PC-9 (cell line): ENCODE data around the gene DAB1. TPM values are rescaled to one million over a fixed set of nuclear protein-coding genes. Genes with fewer than 3 reads are reported as not detected.

Source experiments
- BruUV-seq: library from RNA; stranded (reverse); fragments of 400-500 nt; replicated peaks from 2 replicates; lab custom pipeline; 2021; lab: Mats Ljungman, UMichigan
- CTCF ChIA-PET: fragments of 300-600 bp; sonication (Branson Sonifier 250); formaldehyde crosslinking; loops from one replicate; lab custom pipeline; 2022; ENCODE audit warnings: antibody characterized with exemption; lab: Charles Lee
- POLR2A ChIA-PET: fragments of 300-600 bp; sonication (Branson Sonifier 250); formaldehyde crosslinking; loops from one replicate; lab custom pipeline; 2022; ENCODE audit warnings: antibody characterized with exemption; ENCODE audit not compliant: unreplicated experiment; lab: Charles Lee
- DNase-seq, 2 experiments: peaks; one replicate each; pipeline versions ENCODE4 v3.0.0 to v3.0.0-alpha.2; 2015 to 2022; ENCODE audit warnings: mixed read lengths in 1 of 2
- H2AFZ ChIP-seq: fragments of 200-600 bp; sonication (generic); 2 replicates; pipeline ENCODE4 v1.8.1; 2017; ENCODE audit warnings: antibody characterized with exemption
- H3F3A ChIP-seq: fragments of 200-600 bp; sonication (generic); 2 replicates; pipeline ENCODE4 v1.8.1; 2017; ENCODE audit warnings: antibody characterized with exemption, mild to moderate bottlenecking, low read depth; ENCODE audit not compliant: insufficient read depth
- H3K27ac ChIP-seq: fragments of 200-600 bp; sonication (generic); 2 replicates; pipeline ENCODE4 v1.6.1; 2016; ENCODE audit warnings: mixed run types
- H3K27me3 ChIP-seq: fragments of 200-600 bp; sonication (generic); 2 replicates; pipeline ENCODE4 v1.6.1; 2016; ENCODE audit warnings: low read depth, mixed run types; ENCODE audit not compliant: insufficient read depth
- H3K36me3 ChIP-seq: fragments of 200-600 bp; sonication (generic); 2 replicates; pipeline ENCODE4 v1.6.1; 2016; ENCODE audit warnings: low read depth, mixed run types
- H3K4me1 ChIP-seq: fragments of 200-600 bp; sonication (generic); replicated peaks from 2 replicates; pipeline ENCODE4 v1.6.1; 2016; ENCODE audit warnings: mixed run types; ENCODE audit not compliant: insufficient read depth
- H3K4me2 ChIP-seq: fragments of 200-600 bp; sonication (generic); 2 replicates; pipeline ENCODE4 v1.6.1; 2017; ENCODE audit warnings: mixed run types
- H3K4me3 ChIP-seq: fragments of 200-600 bp; sonication (generic); 2 replicates; pipeline ENCODE4 v1.6.1; 2016; ENCODE audit warnings: mixed run types
- H3K79me2 ChIP-seq: fragments of 200-600 bp; sonication (generic); 2 replicates; pipeline ENCODE4 v1.6.1; 2017; ENCODE audit warnings: low read depth, mixed run types
- H3K9me2 ChIP-seq: fragments of 200-600 bp; sonication (generic); 2 replicates; pipeline ENCODE4 v1.8.1; 2017; ENCODE audit warnings: mild to moderate bottlenecking; ENCODE audit not compliant: insufficient read depth
- H3K9me3 ChIP-seq: fragments of 200-600 bp; sonication (generic); 2 replicates; pipeline ENCODE4 v1.8.1; 2016; ENCODE audit warnings: low read depth; ENCODE audit not compliant: insufficient read depth
- H4K20me1 ChIP-seq: fragments of 200-600 bp; sonication (generic); 2 replicates; pipeline ENCODE4 v1.8.1; 2017; ENCODE audit not compliant: insufficient read depth
- EZH2 ChIP-seq: fragments of 200-600 bp; sonication (generic); IDR thresholded peaks from 2 replicates; pipeline ENCODE4 v1.8.0; 2017; ENCODE audit warnings: antibody characterized with exemption, low read depth
- intact Hi-C: fragments of 100-400 bp; cut with micrococcal nuclease; formaldehyde crosslinking; loops from one replicate; pipeline ENCODE4 v1.10.0; 2022; ENCODE audit not compliant: unreplicated experiment
- total RNA-seq: library from RNA; stranded (reverse); gene quantifications from 2 replicates; pipeline ENCODE4 v1.2.3, GENCODE V29; 2021
- TF ChIP-seq, protein P1 (sequence below): fragments of 200-600 bp; sonication (generic); conservative IDR thresholded peaks from 2 replicates; pipeline ENCODE4 v1.6.1; 2017; ENCODE audit warnings: mixed run types, antibody characterized with exemption, mild to moderate bottlenecking, moderate library complexity

Gene DAB1
- total RNA-seq, 1 experiment from 2014 or later = not detected

DNA sequence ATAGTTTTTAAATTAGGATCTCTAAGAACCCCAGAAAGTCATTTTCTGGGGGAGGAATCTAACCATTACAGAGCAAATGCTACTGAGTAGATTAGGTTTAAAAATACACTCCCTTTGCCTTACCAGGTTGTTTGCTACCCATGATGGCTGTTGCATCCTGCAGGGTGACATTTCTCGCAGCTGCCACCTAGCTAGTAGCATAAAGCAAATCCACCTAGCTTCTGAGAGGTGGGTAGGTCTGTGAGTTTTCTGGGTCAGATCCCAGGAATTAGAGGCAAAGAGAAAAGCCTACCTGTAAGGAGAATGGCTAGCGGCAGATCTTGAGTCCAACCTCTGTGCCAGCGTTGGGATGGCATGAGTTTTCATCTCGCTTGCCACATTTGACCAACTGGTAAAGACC lies 95.9 kb downstream of the DAB1 start:
- POLR2A ChIA-PET = no interaction called here
- no peak overlapping the region for H2AFZ ChIP-seq
- TF ChIP-seq, protein P1, sequence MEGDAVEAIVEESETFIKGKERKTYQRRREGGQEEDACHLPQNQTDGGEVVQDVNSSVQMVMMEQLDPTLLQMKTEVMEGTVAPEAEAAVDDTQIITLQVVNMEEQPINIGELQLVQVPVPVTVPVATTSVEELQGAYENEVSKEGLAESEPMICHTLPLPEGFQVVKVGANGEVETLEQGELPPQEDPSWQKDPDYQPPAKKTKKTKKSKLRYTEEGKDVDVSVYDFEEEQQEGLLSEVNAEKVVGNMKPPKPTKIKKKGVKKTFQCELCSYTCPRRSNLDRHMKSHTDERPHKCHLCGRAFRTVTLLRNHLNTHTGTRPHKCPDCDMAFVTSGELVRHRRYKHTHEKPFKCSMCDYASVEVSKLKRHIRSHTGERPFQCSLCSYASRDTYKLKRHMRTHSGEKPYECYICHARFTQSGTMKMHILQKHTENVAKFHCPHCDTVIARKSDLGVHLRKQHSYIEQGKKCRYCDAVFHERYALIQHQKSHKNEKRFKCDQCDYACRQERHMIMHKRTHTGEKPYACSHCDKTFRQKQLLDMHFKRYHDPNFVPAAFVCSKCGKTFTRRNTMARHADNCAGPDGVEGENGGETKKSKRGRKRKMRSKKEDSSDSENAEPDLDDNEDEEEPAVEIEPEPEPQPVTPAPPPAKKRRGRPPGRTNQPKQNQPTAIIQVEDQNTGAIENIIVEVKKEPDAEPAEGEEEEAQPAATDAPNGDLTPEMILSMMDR = no peak
- TF ChIP-seq EZH2 = no peak

DNA sequence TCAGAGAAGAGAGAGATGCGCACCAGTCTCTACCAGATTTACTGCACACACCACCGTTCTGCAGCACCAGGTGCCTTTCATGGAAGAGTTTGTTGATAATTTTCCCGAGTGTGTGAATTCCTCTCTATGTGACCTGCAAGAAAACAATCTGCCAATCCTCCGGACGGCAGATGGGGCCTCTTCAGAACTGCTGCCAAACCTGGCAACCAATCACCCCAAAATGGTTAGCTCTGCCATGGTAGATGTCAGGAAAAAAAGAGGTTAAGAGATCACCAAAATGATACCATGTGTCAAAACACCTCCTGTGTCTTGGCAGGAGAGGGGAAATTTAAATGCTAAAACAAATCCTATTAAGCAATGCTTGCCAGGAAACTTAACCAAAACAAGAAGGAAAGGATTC lies 96.5 kb downstream of the DAB1 start:
- DNase-seq = no peak
- Histone ChIP-seq H3K36me3 (no peaks in the 10 kb centered on the region), H3K79me2 (no peaks in the 10 kb centered on the region), H3K9me3 (no peaks in the 10 kb centered on the region), H3K9me2 (no peaks in the 10 kb centered on the region), H3K4me2 (no peak overlapping the region), H3K4me3 (no peak overlapping the region), H3F3A (no peaks in the 10 kb centered on the region), H2AFZ (no peak overlapping the region), H3K4me1 (no peaks in the 10 kb centered on the region), H3K27ac (no peak overlapping the region), H3K27me3 (peaks cover 14% of the 10 kb centered on the region), H4K20me1 (no peaks in the 10 kb centered on the region)
- intact Hi-C loops = no loop called here
- BruUV-seq = no TSS peak
- ChIA-PET POLR2A (no interaction called here), CTCF (no interaction called here)
- TF ChIP-seq EZH2 = no peak
- TF ChIP-seq, protein P1 = no peak

More for the DNA sequence above, 95.9 kb downstream of the DAB1 start:
- Histone ChIP-seq H3K9me2 (no peaks in the 10 kb centered on the region), H3K79me2 (no peaks in the 10 kb centered on the region), H3K4me2 (no peak overlapping the region), H3K4me3 (no peak overlapping the region), H3F3A (no peaks in the 10 kb centered on the region), H3K9me3 (no peaks in the 10 kb centered on the region), H4K20me1 (no peaks in the 10 kb centered on the region), H3K36me3 (no peaks in the 10 kb centered on the region), H3K27ac (no peak overlapping the region), H3K4me1 (no peaks in the 10 kb centered on the region), H3K27me3 (peaks cover 14% of the 10 kb centered on the region)
- intact Hi-C loops = no loop called here
- CTCF ChIA-PET = no interaction called here
- BruUV-seq = no TSS peak
- DNase-seq = no peak

DNA sequence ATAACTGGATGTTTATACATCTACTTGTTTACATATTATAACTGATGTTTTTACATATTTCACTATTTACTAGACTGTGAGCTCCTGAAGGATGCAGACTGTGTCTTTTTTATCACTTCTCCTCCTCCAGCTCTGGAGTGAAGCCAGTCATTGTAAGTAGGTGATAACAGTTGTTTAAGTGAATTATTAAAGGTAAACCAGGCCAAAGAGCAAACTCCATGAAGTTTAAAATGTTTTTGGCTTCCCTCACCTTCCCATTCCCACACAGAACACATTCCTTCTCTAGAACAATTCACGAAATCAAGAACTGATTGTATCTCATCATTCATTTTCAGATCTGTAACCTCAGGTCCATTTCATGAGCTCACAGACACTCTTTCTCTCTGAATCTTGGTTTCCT lies 98.3 kb downstream of the DAB1 start:
- no peaks in the 10 kb centered on the region for H3K79me2 ChIP-seq
- TF ChIP-seq EZH2 = no peak
- TF ChIP-seq, protein P1 = no peak
- H3K4me1 ChIP-seq = no peaks in the 10 kb centered on the region
- POLR2A ChIA-PET = no interaction called here
- H3F3A ChIP-seq = no peaks in the 10 kb centered on the region
- H3K4me3 ChIP-seq = no peak overlapping the region
- peaks cover 14% of the 10 kb centered on the region for H3K27me3 ChIP-seq
- no peaks in the 10 kb centered on the region for H4K20me1 ChIP-seq
- no peaks in the 10 kb centered on the region; the same call in 1 of the 2 replicates for H3K9me2 ChIP-seq
- H3K36me3 ChIP-seq = no peaks in the 10 kb centered on the region
- no peak overlapping the region for H3K4me2 ChIP-seq
- no peak overlapping the region for H3K27ac ChIP-seq
- intact Hi-C loops = no loop called here
- H2AFZ ChIP-seq = no peak overlapping the region
- no peak for DNase-seq
- no TSS peak for BruUV-seq
- CTCF ChIA-PET = no interaction called here
- H3K9me3 ChIP-seq = no peaks in the 10 kb centered on the region
